Endothelial cell of umbilical vein (primary cell): ENCODE data around the gene NDUFB6.

Source experiments
- EZH2 ChIP-seq: IDR thresholded peaks from 2 replicates; pipeline ENCODE4 v1.6.1; 2012; ENCODE audit warnings: borderline replicate concordance, low read depth, mild to moderate bottlenecking, moderate library complexity, low read length, inconsistent platforms; ENCODE audit not compliant: severe bottlenecking
- FOS ChIP-seq: IDR thresholded peaks from 2 replicates; pipeline ENCODE4 v1.6.1; 2011; ENCODE audit warnings: mild to moderate bottlenecking, low read length, moderate library complexity, borderline replicate concordance; ENCODE audit not compliant: insufficient read depth
- JUN ChIP-seq: IDR thresholded peaks from 2 replicates; pipeline ENCODE4 v1.6.1; 2011; ENCODE audit warnings: borderline replicate concordance, low read depth; ENCODE audit not compliant: insufficient read length, insufficient read depth
- MAX ChIP-seq: IDR thresholded peaks from 2 replicates; pipeline ENCODE4 v1.6.1; 2011; ENCODE audit not compliant: insufficient read depth, insufficient read length
- MYC ChIP-seq: IDR thresholded peaks from one replicate; pipeline ENCODE4 v1.6.1; 2011; ENCODE audit warnings: mild to moderate bottlenecking, low read depth, low read length
- POLR2A ChIP-seq: IDR thresholded peaks from 2 replicates; pipeline ENCODE4 v1.6.1; 2012; ENCODE audit warnings: low read depth, mild to moderate bottlenecking, control low read depth, low read length
- POLR2AphosphoS5 ChIP-seq: IDR thresholded peaks from 2 replicates; pipeline ENCODE4 v1.6.1; 2012; ENCODE audit warnings: low read depth, mild to moderate bottlenecking, control low read depth, low read length, moderate library complexity; ENCODE audit not compliant: insufficient read depth
- TF ChIP-seq, protein P1 (sequence below), 2 donors: IDR thresholded peaks; 1 replicate in 1 of 2; 2 replicates in 1 of 2; pipeline ENCODE4 v1.5.1; 2011; ENCODE audit warnings: low read length in 2 of 2, mild to moderate bottlenecking in 2 of 2, moderate library complexity in 2 of 2, control low read depth in 1 of 2, inconsistent platforms in 1 of 2, low read depth in 1 of 2; ENCODE audit not compliant: insufficient read depth in 1 of 2; ENCODE audit errors: extremely low read depth in 1 of 2

DNA sequence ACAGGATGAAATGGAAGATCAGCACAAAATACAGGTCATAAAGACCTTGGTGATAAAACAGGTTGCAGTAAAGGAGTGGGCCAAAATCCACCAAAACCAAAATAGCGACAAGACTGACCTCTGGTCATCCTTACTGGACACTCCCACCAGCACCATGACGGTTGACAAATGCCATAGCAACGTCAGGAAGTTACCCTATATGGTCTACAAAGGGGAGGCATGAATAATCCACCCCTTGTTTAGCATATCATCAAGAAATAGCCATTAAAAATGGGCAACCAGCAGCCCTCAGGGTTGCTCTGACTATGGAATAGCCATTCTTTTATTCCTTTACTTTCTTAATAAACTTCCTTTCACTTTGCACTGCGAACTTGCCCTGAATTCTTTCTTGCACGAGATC lies 6.0 kb upstream of the NDUFB6 start:
- TF ChIP-seq, protein P1, sequence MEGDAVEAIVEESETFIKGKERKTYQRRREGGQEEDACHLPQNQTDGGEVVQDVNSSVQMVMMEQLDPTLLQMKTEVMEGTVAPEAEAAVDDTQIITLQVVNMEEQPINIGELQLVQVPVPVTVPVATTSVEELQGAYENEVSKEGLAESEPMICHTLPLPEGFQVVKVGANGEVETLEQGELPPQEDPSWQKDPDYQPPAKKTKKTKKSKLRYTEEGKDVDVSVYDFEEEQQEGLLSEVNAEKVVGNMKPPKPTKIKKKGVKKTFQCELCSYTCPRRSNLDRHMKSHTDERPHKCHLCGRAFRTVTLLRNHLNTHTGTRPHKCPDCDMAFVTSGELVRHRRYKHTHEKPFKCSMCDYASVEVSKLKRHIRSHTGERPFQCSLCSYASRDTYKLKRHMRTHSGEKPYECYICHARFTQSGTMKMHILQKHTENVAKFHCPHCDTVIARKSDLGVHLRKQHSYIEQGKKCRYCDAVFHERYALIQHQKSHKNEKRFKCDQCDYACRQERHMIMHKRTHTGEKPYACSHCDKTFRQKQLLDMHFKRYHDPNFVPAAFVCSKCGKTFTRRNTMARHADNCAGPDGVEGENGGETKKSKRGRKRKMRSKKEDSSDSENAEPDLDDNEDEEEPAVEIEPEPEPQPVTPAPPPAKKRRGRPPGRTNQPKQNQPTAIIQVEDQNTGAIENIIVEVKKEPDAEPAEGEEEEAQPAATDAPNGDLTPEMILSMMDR (IDR thresholded peaks at IDR 0.05; ENCODE audit: extremely low read depth in 1 of 2, insufficient read depth in 1 of 2, low read depth in 1 of 2, low read length in 2 of 2), result no peak
- TF ChIP-seq JUN (no peak), POLR2A (no peak), EZH2 (no peak), MYC (no peak), FOS (no peak), MAX (no peak), POLR2AphosphoS5 (no peak)
